OCI-LY7 (cell line): ENCODE data around the gene GBA3.

Experiments used
- CTCF ChIP-seq: fragments of 200-600 bp; sonication (generic); conservative IDR thresholded peaks from 2 replicates; pipeline ENCODE4 v1.5.1; 2014; ENCODE audit warnings: mild to moderate bottlenecking, antibody characterized with exemption, low read length, moderate library complexity, mixed read lengths
- EZH2phosphoT487 ChIP-seq: fragments of 200-600 bp; sonication (generic); IDR thresholded peaks from 2 replicates; pipeline ENCODE4 v1.6.1; 2018; ENCODE audit warnings: low read depth, borderline replicate concordance, mild to moderate bottlenecking, mixed run types, antibody characterized with exemption, low read length, moderate library complexity, mixed read lengths

DNA sequence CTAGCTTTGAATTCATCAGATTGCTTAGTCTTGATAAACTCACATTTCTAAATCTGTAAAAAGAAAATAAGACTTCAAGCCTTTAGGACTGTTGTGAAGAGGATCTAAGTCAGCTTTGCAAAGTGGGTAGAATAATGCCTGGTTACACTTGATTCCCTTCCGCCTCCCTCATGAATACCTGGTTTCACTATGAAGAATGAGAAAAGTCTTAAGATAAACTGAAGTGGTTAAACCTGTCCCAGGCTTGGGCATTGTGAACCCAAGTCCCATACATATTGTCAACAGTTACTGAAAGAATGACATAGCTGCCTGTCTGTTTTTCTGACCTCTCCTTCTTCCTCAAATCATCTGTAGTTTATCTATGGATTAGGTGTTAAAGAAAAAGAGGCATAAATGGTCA lies 16.7 kb upstream of the GBA3 start:
- no peak for TF ChIP-seq CTCF
- TF ChIP-seq EZH2phosphoT487: no peak
